ENCODE results near the gene ELMO1.

ELMO1 gene

DNA sequence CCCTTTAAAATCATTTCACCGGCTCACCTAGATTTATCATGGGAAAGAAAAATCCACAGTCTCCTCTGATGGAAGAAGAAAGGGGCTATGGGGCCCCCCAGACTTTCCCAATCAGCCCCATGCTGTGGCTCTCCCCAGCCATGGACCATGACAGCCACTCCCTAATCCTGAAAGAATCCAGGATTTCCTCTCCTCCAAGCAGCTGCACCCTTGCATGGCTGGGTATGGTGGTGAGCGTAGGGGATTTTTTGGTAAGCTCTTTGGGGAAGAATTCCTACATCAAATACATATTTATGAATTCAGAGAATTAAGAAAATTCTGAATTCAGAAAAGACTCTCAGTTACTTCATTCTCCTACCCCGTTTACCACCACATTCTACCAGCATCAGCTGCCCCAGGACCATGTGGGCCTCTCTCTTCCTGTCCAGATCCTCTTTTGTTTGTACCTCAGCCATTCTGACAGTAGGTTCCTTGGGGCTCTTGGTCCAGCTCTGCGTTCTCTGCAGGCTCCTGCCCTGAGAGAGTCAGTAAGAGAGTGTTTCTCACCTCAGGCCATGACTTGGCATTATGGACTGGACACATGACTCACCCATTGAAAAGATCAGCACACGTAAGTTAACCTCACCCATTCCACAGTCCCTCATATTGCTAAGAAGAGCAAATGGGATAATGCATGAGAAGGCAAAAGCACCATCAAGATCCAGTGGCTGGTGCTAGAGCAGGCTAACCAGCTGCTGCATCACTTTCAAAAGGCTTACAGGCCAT is 337.8 kb downstream of the ELMO1 start:
- no peaks in the 10 kb centered on the region for H3K79me2 ChIP-seq
- no peak overlapping the region for H3K4me3 ChIP-seq (ENCODE audit: low read depth, low read length)
- H3K27me3 ChIP-seq (ENCODE audit: control insufficient read depth, insufficient read depth, low read length), result no peaks in the 10 kb centered on the region
- no peak overlapping the region for H2AFZ ChIP-seq
- H3K4me1 ChIP-seq, result no peaks in the 10 kb centered on the region
- TF ChIP-seq, protein P1, sequence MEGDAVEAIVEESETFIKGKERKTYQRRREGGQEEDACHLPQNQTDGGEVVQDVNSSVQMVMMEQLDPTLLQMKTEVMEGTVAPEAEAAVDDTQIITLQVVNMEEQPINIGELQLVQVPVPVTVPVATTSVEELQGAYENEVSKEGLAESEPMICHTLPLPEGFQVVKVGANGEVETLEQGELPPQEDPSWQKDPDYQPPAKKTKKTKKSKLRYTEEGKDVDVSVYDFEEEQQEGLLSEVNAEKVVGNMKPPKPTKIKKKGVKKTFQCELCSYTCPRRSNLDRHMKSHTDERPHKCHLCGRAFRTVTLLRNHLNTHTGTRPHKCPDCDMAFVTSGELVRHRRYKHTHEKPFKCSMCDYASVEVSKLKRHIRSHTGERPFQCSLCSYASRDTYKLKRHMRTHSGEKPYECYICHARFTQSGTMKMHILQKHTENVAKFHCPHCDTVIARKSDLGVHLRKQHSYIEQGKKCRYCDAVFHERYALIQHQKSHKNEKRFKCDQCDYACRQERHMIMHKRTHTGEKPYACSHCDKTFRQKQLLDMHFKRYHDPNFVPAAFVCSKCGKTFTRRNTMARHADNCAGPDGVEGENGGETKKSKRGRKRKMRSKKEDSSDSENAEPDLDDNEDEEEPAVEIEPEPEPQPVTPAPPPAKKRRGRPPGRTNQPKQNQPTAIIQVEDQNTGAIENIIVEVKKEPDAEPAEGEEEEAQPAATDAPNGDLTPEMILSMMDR (IDR thresholded peaks at IDR 0.05), result no peak
- H3K9me3 ChIP-seq (ENCODE audit: control insufficient read depth, low read length), result peaks cover 3% of the 10 kb centered on the region
- H3K9ac ChIP-seq, result no peak overlapping the region
- H3K4me2 ChIP-seq (ENCODE audit: low read length), result no peak overlapping the region
- no peak overlapping the region for H3K27ac ChIP-seq
- no peaks in the 10 kb centered on the region for H3K36me3 ChIP-seq (ENCODE audit: control insufficient read depth, insufficient read depth, low read length)

DNA sequence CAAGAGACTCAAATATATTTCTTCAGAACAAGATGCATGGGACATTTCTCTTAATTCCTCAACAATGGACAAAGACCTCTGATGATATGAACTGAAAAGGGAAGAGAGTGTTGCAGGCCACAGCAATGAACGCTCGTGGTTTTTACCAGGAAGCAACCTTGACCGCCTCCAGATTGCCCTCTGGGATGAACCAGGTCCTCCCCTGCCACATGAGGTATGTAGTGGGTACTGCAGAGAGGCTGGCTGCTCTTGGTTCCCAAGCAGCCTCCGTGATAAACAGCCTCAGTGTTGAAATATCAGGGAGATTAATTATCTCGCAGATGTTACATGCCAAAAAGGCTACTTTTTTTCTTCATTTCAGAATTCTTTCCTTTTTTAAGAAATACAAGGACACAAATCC is 338.8 kb downstream of the ELMO1 start:
- Histone ChIP-seq H3K79me2 (no peaks in the 10 kb centered on the region), H3K9ac (no peak overlapping the region), H3K27ac (no peak overlapping the region), H3K4me2 (ENCODE audit: low read length) (no peak overlapping the region), H3K4me3 (ENCODE audit: low read depth, low read length) (no peak overlapping the region), H3K9me3 (ENCODE audit: control insufficient read depth, low read length) (peaks cover 3% of the 10 kb centered on the region), H3K4me1 (no peaks in the 10 kb centered on the region), H3K27me3 (ENCODE audit: control insufficient read depth, insufficient read depth, low read length) (no peaks in the 10 kb centered on the region), H2AFZ (no peak overlapping the region), H3K36me3 (ENCODE audit: control insufficient read depth, insufficient read depth, low read length) (no peaks in the 10 kb centered on the region)
- TF ChIP-seq, protein P1 (IDR thresholded peaks at IDR 0.05), result no peak

DNA sequence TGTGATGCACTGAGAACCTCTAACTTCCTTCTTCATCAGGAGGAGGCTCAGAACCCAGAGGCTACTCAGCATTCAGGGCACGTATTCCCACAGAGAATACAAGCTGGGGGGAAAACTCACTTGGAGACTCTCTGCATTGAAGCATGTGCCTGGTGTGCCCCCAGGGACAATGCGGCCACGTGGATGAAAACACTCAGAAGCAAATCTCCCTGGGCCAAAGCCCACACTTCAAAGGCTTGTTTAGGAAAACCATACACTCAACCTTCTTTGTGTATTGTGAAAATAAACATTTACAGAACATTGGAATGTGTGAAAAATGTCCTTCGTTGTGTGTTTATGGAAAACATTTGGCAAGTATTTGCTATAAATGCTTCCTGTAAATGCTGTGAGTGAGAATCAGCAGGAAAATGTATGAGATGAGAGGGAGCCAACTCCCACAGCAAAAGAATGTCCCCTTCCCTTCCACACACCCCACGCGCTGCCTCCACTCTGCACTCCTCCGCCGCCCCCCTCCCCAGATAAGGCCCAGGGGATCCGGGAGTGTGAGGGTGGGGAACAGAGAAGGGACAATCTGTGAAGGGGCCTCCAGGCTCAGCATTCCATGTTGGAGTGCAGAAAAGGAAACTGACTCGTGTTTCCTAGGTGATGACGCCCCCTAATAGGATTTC is 339.5 kb downstream of the ELMO1 start:
- Histone ChIP-seq H2AFZ (no peak overlapping the region), H3K4me1 (no peaks in the 10 kb centered on the region), H3K4me2 (ENCODE audit: low read length) (no peak overlapping the region), H3K27me3 (ENCODE audit: control insufficient read depth, insufficient read depth, low read length) (no peaks in the 10 kb centered on the region), H3K9me3 (ENCODE audit: control insufficient read depth, low read length) (peaks cover 3% of the 10 kb centered on the region), H3K36me3 (ENCODE audit: control insufficient read depth, insufficient read depth, low read length) (no peaks in the 10 kb centered on the region), H3K4me3 (ENCODE audit: low read depth, low read length) (no peak overlapping the region), H3K27ac (no peak overlapping the region), H3K9ac (no peak overlapping the region), H3K79me2 (no peaks in the 10 kb centered on the region)
- TF ChIP-seq, protein P1 (IDR thresholded peaks at IDR 0.05), result no peak

DNA sequence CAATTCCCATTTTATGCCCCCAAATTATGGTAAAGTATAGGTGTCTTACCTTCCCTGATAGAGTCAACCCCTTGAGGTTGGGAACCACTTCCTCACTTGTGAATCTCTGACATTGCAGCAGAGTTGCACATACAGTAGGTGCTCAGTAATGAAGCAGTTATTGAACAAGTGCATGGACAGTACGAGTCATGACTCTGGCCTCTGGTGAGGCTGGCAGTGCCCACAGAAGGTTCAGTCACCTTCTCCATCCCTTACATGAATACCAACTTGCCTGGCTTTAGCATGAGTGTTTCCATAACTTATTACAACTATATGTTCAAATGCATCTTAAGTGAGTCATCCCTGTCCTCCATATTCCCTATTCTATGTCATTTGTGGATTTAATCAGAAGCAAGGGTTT is 340.0 kb downstream of the ELMO1 start:
- no peak overlapping the region for H2AFZ ChIP-seq
- no peaks in the 10 kb centered on the region for H3K36me3 ChIP-seq (ENCODE audit: control insufficient read depth, insufficient read depth, low read length)
- TF ChIP-seq, protein P1 (IDR thresholded peaks at IDR 0.05), result no peak
- no peak overlapping the region for H3K27ac ChIP-seq
- H3K9me3 ChIP-seq (ENCODE audit: control insufficient read depth, low read length), result peaks cover 3% of the 10 kb centered on the region
- no peaks in the 10 kb centered on the region for H3K27me3 ChIP-seq (ENCODE audit: control insufficient read depth, insufficient read depth, low read length)
- H3K4me1 ChIP-seq, result no peaks in the 10 kb centered on the region
- H3K79me2 ChIP-seq, result no peaks in the 10 kb centered on the region
- no peak overlapping the region for H3K4me2 ChIP-seq (ENCODE audit: low read length)
- H3K9ac ChIP-seq, result no peak overlapping the region
- no peak overlapping the region for H3K4me3 ChIP-seq (ENCODE audit: low read depth, low read length)
